Keratinocyte (primary cell): Measurements from ENCODE around the gene NIPAL1. TPM values are rescaled to one million over a fixed set of nuclear protein-coding genes. Genes with fewer than 3 reads are reported as not detected.

Experiments
- DNase-seq: peaks from one replicate; pipeline ENCODE4 v3.0.0-alpha.2; 2011; ENCODE audit warnings: low read depth, missing footprints, low spot score
- FAIRE-seq: peaks from 2 replicates; lab custom pipeline; 2011; peaks lifted over from hg19 to GRCh38; lab: Jason Lieb, UNC
- H2AFZ ChIP-seq: 2 replicates; pipeline ENCODE4 v1.6.0; 2012; ENCODE audit warnings: low read length, control low read depth, inconsistent platforms; ENCODE audit not compliant: control insufficient read depth
- H3K27ac ChIP-seq: 2 replicates; pipeline ENCODE4 v1.5.1; 2011; ENCODE audit warnings: low read length; ENCODE audit not compliant: control insufficient read depth, insufficient read depth
- H3K27me3 ChIP-seq: 3 replicates; pipeline ENCODE4 v1.6.0; 2011; ENCODE audit warnings: low read length; ENCODE audit not compliant: control insufficient read depth, insufficient read depth; ENCODE audit errors: extremely low read depth
- H3K36me3 ChIP-seq, 2 experiments: 2 replicates in 1 of 2; 3 replicates in 1 of 2; pipeline ENCODE4 v1.5.1; 2011; ENCODE audit warnings: low read length in 2 of 2, mild to moderate bottlenecking in 1 of 2; ENCODE audit not compliant: control insufficient read depth in 2 of 2, insufficient read depth in 2 of 2; ENCODE audit errors: extremely low read depth in 1 of 2
- H3K4me1 ChIP-seq: 3 replicates; pipeline ENCODE4 v1.5.1; 2011; ENCODE audit warnings: low read length; ENCODE audit not compliant: control insufficient read depth, insufficient read depth; ENCODE audit errors: extremely low read depth
- H3K4me2 ChIP-seq: 3 replicates; pipeline ENCODE4 v1.6.0; 2011; ENCODE audit warnings: low read depth, low read length; ENCODE audit not compliant: control insufficient read depth, insufficient read depth; ENCODE audit errors: extremely low read depth
- H3K4me3 ChIP-seq, 3 experiments: fragments of 200-600 bp in 1 of 3; sonication (generic) in 1 of 3; 2 replicates in 2 of 3; 3 replicates in 1 of 3; pipeline ENCODE4 v1.5.1; 2011 to 2016; ENCODE audit warnings: low read length in 3 of 3, mild to moderate bottlenecking in 3 of 3, control low read depth in 2 of 3, inconsistent platforms in 1 of 3, low read depth in 1 of 3, mixed read lengths in 1 of 3, mixed run types in 1 of 3, moderate library complexity in 1 of 3; ENCODE audit not compliant: control insufficient read depth in 2 of 3, insufficient read depth in 2 of 3; ENCODE audit errors: extremely low read depth in 1 of 3
- H3K79me2 ChIP-seq: 2 replicates; pipeline ENCODE4 v1.6.0; 2012; ENCODE audit warnings: low read length; ENCODE audit not compliant: control insufficient read depth, insufficient read depth
- H3K9ac ChIP-seq: 3 replicates; pipeline ENCODE4 v1.6.0; 2011; ENCODE audit warnings: low read length; ENCODE audit not compliant: control insufficient read depth, insufficient read depth; ENCODE audit errors: extremely low read depth
- H3K9me1 ChIP-seq: 3 replicates; pipeline ENCODE4 v1.6.0; 2011; ENCODE audit warnings: low read length; ENCODE audit not compliant: control insufficient read depth, insufficient read depth; ENCODE audit errors: extremely low read depth
- H3K9me3 ChIP-seq: 2 replicates; pipeline ENCODE4 v1.5.1; 2012; ENCODE audit warnings: low read depth, low read length; ENCODE audit not compliant: control insufficient read depth
- H4K20me1 ChIP-seq: 3 replicates; pipeline ENCODE4 v1.6.0; 2011; ENCODE audit warnings: low read length; ENCODE audit not compliant: control insufficient read depth, insufficient read depth; ENCODE audit errors: extremely low read depth
- EZH2 ChIP-seq: IDR thresholded peaks from one replicate; pipeline ENCODE4 v1.6.1; 2012; ENCODE audit warnings: inconsistent platforms, mild to moderate bottlenecking, low read length, moderate library complexity
- dilution Hi-C: fragments of 300-500 bp; cut with MboI; formaldehyde crosslinking; loops from one replicate; pipeline ENCODE4 v1.7.0; 2020; ENCODE audit warnings: low sequenced_read_pairs; ENCODE audit not compliant: extremely low pct_ligation_motif_present
- polyA plus RNA-seq, 5 experiments: library from polyadenylated mRNA; depleted of rRNA in 3 of 5; stranded (reverse) in 3 of 5; stranded (forward) in 1 of 5; unstranded in 1 of 5; fragments of >200 nt; gene quantifications; 1 replicate in 1 of 5; 2 replicates in 3 of 5; 3 replicates in 1 of 5; pipeline versions ENCODE4 v1.2.1 to v1.2.3, GENCODE V29; 2011 to 2012; ENCODE audit warnings: missing spikeins in 2 of 5, low read depth in 1 of 5, low replicate concordance in 1 of 5
- TF ChIP-seq, protein P1 (sequence below), 3 experiments: IDR thresholded peaks in 1 of 3; conservative IDR thresholded peaks in 1 of 3; optimal IDR thresholded peaks in 1 of 3; 2 replicates in 2 of 3; 3 replicates in 1 of 3; pipeline versions ENCODE3 to v1.5.1; 2011; ENCODE audit warnings: low read length in 3 of 3, mild to moderate bottlenecking in 3 of 3, moderate library complexity in 2 of 3, control low read depth in 1 of 3, inconsistent platforms in 1 of 3; ENCODE audit not compliant: insufficient read depth in 2 of 3; ENCODE audit errors: extremely low read depth in 1 of 3

Gene NIPAL1
- polyA plus RNA-seq, 1 donor (not counting 4 experiments of a cell fraction or from before 2014, with no cell fraction given) = 18.9 TPM

DNA sequence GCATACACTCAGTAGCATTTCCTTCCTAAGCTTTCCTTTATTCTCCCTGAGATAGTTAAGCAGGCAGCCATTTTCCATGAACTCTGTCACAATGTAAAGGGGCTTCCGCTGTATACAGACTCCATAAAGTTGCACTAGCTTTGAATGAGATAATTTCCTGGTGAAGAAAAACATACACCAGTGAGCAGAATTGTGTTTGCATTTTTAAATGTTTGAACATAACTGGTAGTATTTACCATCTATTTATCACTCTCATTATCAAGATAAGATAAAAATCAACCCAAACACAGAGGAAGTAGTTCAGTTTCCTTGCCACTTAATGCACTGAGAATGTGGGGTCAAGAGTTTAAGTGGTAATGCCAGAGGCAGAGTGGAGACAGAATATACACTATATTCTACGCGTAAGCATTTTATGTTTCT is 63.4 kb downstream of the NIPAL1 start:
- TF ChIP-seq, protein P1, sequence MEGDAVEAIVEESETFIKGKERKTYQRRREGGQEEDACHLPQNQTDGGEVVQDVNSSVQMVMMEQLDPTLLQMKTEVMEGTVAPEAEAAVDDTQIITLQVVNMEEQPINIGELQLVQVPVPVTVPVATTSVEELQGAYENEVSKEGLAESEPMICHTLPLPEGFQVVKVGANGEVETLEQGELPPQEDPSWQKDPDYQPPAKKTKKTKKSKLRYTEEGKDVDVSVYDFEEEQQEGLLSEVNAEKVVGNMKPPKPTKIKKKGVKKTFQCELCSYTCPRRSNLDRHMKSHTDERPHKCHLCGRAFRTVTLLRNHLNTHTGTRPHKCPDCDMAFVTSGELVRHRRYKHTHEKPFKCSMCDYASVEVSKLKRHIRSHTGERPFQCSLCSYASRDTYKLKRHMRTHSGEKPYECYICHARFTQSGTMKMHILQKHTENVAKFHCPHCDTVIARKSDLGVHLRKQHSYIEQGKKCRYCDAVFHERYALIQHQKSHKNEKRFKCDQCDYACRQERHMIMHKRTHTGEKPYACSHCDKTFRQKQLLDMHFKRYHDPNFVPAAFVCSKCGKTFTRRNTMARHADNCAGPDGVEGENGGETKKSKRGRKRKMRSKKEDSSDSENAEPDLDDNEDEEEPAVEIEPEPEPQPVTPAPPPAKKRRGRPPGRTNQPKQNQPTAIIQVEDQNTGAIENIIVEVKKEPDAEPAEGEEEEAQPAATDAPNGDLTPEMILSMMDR (optimal IDR thresholded peaks at IDR 0.05 in 1 of 3, IDR thresholded peaks at IDR 0.05 in 1 of 3, conservative IDR thresholded peaks at IDR 0.05 in 1 of 3; ENCODE audit: extremely low read depth in 1 of 3, insufficient read depth in 2 of 3, low read length in 3 of 3) = no peak
- TF ChIP-seq EZH2 = no peak
- Histone ChIP-seq H3K27ac (no peak overlapping the region), H3K36me3 (no peaks in the 10 kb centered on the region), H3K9ac (no peak overlapping the region), H3K4me3 (no peak overlapping the region), H4K20me1 (no peaks in the 10 kb centered on the region), H3K4me2 (peak overlapping the region; percentile 5), H3K4me1 (peaks cover 20% of the 10 kb centered on the region), H3K9me3 (no peaks in the 10 kb centered on the region), H2AFZ (peak overlapping the region; percentile 11), H3K27me3 (no peaks in the 10 kb centered on the region), H3K9me1 (no peaks in the 10 kb centered on the region), H3K79me2 (no peaks in the 10 kb centered on the region)
- no peak for DNase-seq
- FAIRE-seq = peak; percentile 44
- dilution Hi-C loops = no loop called here

DNA sequence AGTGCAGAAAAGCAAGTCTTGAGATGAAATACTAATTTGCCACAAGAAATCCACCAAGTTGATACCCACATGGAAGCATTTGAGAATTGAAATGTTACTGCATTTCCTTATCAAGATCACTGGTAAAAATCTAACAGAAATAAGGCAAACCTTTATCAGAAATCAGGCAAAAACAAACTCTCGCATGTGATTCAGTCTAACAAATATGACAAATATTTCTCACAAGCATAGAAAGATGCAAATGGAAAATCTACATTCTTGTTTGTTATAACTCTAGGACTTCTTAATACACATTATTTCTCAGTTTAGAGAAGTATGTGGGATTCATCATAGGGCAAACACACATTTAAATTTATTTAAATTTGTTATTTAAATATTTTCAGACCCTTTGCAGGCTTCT is 64.6 kb downstream of the NIPAL1 start:
- dilution Hi-C loops = no loop called here
- Histone ChIP-seq H3K27me3 (no peaks in the 10 kb centered on the region), H3K27ac (no peak overlapping the region), H3K4me3 (no peak overlapping the region), H2AFZ (no peak overlapping the region), H3K4me1 (peaks cover 20% of the 10 kb centered on the region), H3K9me3 (no peaks in the 10 kb centered on the region), H3K9ac (no peak overlapping the region), H3K4me2 (no peak overlapping the region), H4K20me1 (no peaks in the 10 kb centered on the region), H3K36me3 (no peaks in the 10 kb centered on the region), H3K9me1 (no peaks in the 10 kb centered on the region), H3K79me2 (no peaks in the 10 kb centered on the region)
- TF ChIP-seq, protein P1 (optimal IDR thresholded peaks at IDR 0.05 in 1 of 3, IDR thresholded peaks at IDR 0.05 in 1 of 3, conservative IDR thresholded peaks at IDR 0.05 in 1 of 3; ENCODE audit: extremely low read depth in 1 of 3, insufficient read depth in 2 of 3, low read length in 3 of 3) = no peak
- TF ChIP-seq EZH2 = no peak
- FAIRE-seq (no peak), DNase-seq (no peak)
